ENCODE measurements around the gene NELFE. TPM values are rescaled to one million over a fixed set of nuclear protein-coding genes. Genes with fewer than 3 reads are reported as not detected.

NELFE gene
- total RNA-seq, 2 experiments from 2014 or later: 74.3 to 95.1 TPM

Small RNA genes lying within 50 kb of the gene (microRNA-seq; reads per million reads assigned to microRNA genes)
- 2.1 reads per million for gene MIR1236 (ENCODE audit: borderline replicate concordance)

Other genes with a start within 250 kb of the NELFE start
- gene LY6G6D, start 243.6 kb downstream of the NELFE start, total RNA-seq: not detected
- gene LY6G6C, start 237.2 kb downstream of the NELFE start, total RNA-seq: not detected
- gene MPIG6B, start 235.6 kb downstream of the NELFE start, total RNA-seq: not detected
- 1 to 10 TPM; 4.4 to 5.6 TPM for gene DDAH2, start 229.7 kb downstream of the NELFE start, total RNA-seq
- gene CLIC1, start 222.4 kb downstream of the NELFE start, total RNA-seq: 100 to 1,000 TPM; 357 to 438 TPM
- gene MSH5, start 219.0 kb downstream of the NELFE start, total RNA-seq: 100 to 1,000 TPM in 1 of 2 experiments, 10 to 100 TPM in 1; 92.1 to 126 TPM
- gene SAPCD1, start 196.3 kb downstream of the NELFE start, total RNA-seq: 10 to 100 TPM; 12.2 to 13.2 TPM
- gene VWA7, start 181.6 kb downstream of the NELFE start, total RNA-seq: 1 to 10 TPM; 1.4 to 1.5 TPM
- 100 to 1,000 TPM; 147 to 169 TPM for gene VARS1, start 163.2 kb downstream of the NELFE start, total RNA-seq
- 100 to 1,000 TPM; 112 to 124 TPM for gene LSM2, start 152.0 kb downstream of the NELFE start, total RNA-seq
- 1 to 10 TPM; 1.9 to 2.2 TPM for gene HSPA1L, start 143.7 kb downstream of the NELFE start, total RNA-seq
- gene HSPA1A, start 143.4 kb downstream of the NELFE start, total RNA-seq: 10 to 100 TPM; 56.1 to 64.7 TPM
- 10 to 100 TPM; 54.6 to 61.1 TPM for gene HSPA1B, start 131.2 kb downstream of the NELFE start, total RNA-seq
- gene NEU1, start 96.2 kb downstream of the NELFE start, total RNA-seq: 10 to 100 TPM; 11.6 to 11.8 TPM
- gene SLC44A4, start 80.0 kb downstream of the NELFE start, total RNA-seq: under 1 TPM; 0.19 to 0.27 TPM
- 10 to 100 TPM; 50.1 to 60.4 TPM for gene EHMT2, start 61.3 kb downstream of the NELFE start, total RNA-seq
- 1 to 10 TPM; 1.9 to 2.4 TPM for gene ZBTB12, start 56.9 kb downstream of the NELFE start, total RNA-seq
- 1 to 10 TPM in 1 of 2 experiments, under 1 TPM in 1; 0.96 to 1.5 TPM for gene C2, start 31.3 kb downstream of the NELFE start, total RNA-seq
- under 1 TPM; 0.69 to 0.96 TPM for gene CFB, start 12.9 kb downstream of the NELFE start, total RNA-seq
- 100 to 1,000 TPM in 1 of 2 experiments, 10 to 100 TPM in 1; 90.2 to 104 TPM for gene SKIC2, start 204 bp upstream of the NELFE start, total RNA-seq
- 10 to 100 TPM; 12.6 to 13.9 TPM for gene DXO, start 13.2 kb upstream of the NELFE start, total RNA-seq
- gene C4A, start 23.1 kb upstream of the NELFE start, total RNA-seq: 1 to 10 TPM; 3.4 to 3.9 TPM
- gene C4B, start 55.8 kb upstream of the NELFE start, total RNA-seq: 1 to 10 TPM; 2.8 to 2.9 TPM
- gene CYP21A2, start 79.4 kb upstream of the NELFE start, total RNA-seq: under 1 TPM in 1 of 2 experiments, not detected in 1; 0.47 TPM
- gene TNXB, start 150.4 kb upstream of the NELFE start, total RNA-seq: 1 to 10 TPM; 3.5 to 3.8 TPM
- gene ATF6B, start 169.3 kb upstream of the NELFE start, total RNA-seq: 10 to 100 TPM; 60.2 to 63.4 TPM
- gene FKBPL, start 171.3 kb upstream of the NELFE start, total RNA-seq: 1 to 10 TPM; 5.2 to 5.7 TPM
- gene PRRT1, start 193.0 kb upstream of the NELFE start, total RNA-seq: under 1 TPM; 0.43 to 0.79 TPM
- gene PPT2, start 195.2 kb upstream of the NELFE start, total RNA-seq: 10 to 100 TPM in 1 of 2 experiments, 1 to 10 TPM in 1; 9.9 to 10.1 TPM
- gene EGFL8, start 205.6 kb upstream of the NELFE start, total RNA-seq: 10 to 100 TPM in 1 of 2 experiments, 1 to 10 TPM in 1; 9.1 to 10.9 TPM
- 10 to 100 TPM; 30.4 to 30.5 TPM for gene AGPAT1, start 217.1 kb upstream of the NELFE start, total RNA-seq
- gene RNF5, start 219.4 kb upstream of the NELFE start, total RNA-seq: 10 to 100 TPM; 51.7 to 65.6 TPM
- gene AGER, start 225.3 kb upstream of the NELFE start, total RNA-seq: 10 to 100 TPM; 24.4 to 28.0 TPM
- 10 to 100 TPM; 64.9 to 77.9 TPM for gene PBX2, start 231.2 kb upstream of the NELFE start, total RNA-seq
- 10 to 100 TPM; 82.6 to 94.8 TPM for gene GPSM3, start 233.7 kb upstream of the NELFE start, total RNA-seq

All from activated CD4-positive, alpha-beta T cell treated with anti-CD3 and anti-CD28 coated beads for 36 hours (primary cell).